ENCODE measurements around the gene CFAP70.

The CFAP70 gene

DNA sequence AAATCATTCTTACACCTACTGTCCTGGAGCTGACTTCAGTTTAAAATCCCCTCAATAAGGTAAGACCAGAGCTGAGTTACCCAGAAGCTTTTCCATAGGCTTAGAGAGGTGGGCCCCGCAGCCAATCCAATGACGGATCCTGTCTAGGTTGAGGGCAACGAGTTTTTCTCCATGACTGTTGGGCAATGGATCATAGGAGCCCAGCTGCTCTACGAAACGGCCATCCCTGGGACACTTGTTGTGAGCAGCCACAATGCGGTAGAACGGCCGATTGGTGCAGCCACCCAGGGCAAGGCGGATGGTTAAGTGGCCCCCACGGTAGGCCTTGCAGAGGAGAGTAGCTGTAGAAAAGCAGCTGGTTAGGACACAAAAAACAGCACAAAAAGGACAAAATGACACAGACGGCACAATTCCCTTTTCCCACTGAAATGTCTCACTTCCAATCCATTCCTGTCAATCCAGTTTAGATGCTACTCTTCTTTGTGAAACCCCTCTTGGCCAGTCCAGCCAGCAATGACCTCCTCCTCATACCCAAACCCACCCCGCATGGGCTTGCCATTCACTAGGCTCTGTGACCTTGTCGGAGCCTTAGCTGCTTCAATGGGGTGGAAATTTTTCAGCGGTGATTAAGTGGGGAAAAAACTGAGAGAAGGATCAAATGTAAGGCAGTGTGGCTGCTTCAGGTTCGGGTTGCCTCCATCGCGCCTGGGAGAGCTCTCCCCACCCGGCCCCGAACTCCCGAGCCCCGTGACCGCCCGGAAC lies 106.8 kb downstream of the CFAP70 start:
- DNase-seq (ENCODE audit: low spot score) = no peak
- TF ChIP-seq, protein P1, sequence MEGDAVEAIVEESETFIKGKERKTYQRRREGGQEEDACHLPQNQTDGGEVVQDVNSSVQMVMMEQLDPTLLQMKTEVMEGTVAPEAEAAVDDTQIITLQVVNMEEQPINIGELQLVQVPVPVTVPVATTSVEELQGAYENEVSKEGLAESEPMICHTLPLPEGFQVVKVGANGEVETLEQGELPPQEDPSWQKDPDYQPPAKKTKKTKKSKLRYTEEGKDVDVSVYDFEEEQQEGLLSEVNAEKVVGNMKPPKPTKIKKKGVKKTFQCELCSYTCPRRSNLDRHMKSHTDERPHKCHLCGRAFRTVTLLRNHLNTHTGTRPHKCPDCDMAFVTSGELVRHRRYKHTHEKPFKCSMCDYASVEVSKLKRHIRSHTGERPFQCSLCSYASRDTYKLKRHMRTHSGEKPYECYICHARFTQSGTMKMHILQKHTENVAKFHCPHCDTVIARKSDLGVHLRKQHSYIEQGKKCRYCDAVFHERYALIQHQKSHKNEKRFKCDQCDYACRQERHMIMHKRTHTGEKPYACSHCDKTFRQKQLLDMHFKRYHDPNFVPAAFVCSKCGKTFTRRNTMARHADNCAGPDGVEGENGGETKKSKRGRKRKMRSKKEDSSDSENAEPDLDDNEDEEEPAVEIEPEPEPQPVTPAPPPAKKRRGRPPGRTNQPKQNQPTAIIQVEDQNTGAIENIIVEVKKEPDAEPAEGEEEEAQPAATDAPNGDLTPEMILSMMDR (IDR thresholded peaks at IDR 0.05; ENCODE audit: extremely low read depth, missing control alignments) = no peak

GRCh38 chr10:73248259-73248724 lies 110.4 kb downstream of the CFAP70 start:
- TF ChIP-seq, protein P1 (IDR thresholded peaks at IDR 0.05; ENCODE audit: extremely low read depth, missing control alignments) = no peak
- no peak for DNase-seq (ENCODE audit: low spot score)

GRCh38 chr10:73247509-73248258 lies 111.0 kb downstream of the CFAP70 start:
- peak; percentile 17 for DNase-seq (ENCODE audit: low spot score)
- TF ChIP-seq, protein P1 (IDR thresholded peaks at IDR 0.05; ENCODE audit: extremely low read depth, missing control alignments) = no peak

GRCh38 chr10:73246646-73247508 lies 111.8 kb downstream of the CFAP70 start, which contains the start of gene DNAJC9:
Gene DNAJC9, minus strand, starts transcription at chr10:73247255. Its CDS starts 66 bp downstream, at chr10:73247189.
- TF ChIP-seq, protein P1 (IDR thresholded peaks at IDR 0.05; ENCODE audit: extremely low read depth, missing control alignments) = no peak
- peak; percentile 91 for DNase-seq (ENCODE audit: low spot score)

DNA sequence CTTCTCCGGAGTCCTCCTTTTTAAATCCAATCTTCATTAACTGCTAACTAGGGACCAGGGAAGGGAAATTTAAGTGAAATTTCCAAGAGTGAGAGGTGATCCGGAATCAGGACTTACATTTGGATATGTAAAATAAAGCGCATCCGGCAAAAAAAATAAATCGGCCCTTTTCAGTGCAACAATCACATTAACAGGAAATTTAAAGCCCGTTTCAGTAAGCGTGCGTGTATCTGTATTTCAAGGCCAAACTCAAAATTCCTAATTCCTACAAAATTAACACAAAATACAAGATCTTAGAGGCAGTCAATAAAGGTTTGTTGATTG lies 112.4 kb downstream of the CFAP70 start:
- TF ChIP-seq, protein P1 (IDR thresholded peaks at IDR 0.05; ENCODE audit: extremely low read depth, missing control alignments) = no peak
- DNase-seq (ENCODE audit: low spot score) = no peak

DNA sequence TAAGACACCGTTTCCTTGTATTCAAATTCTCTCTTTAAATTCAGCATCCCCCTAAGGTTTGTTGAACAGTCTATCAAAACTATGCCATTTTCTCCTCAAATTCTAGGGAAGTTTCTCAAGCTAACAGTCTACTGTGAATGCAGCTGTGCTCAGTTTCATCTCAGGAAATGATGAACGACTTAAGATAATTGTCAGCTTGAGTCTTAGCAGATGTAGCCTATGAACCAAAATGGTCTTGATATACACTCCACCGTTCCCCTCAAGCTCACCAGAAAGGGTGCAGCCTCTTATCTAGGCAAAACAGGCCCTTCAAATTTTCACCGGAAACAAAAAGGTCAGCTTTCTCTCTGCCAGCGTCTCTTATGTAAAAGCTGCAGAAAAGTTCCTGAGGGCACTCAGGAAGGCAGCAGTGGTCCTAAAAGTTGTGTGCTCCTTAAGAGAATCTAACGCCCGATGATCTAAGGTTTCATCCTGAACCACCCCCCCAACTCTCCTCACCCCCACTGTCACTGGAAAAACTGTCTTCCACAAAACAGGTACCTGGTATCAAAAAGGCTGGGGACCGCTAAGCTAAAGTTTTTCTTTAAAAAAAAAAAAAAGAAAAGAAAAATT lies 113.7 kb downstream of the CFAP70 start:
- no peak for DNase-seq (ENCODE audit: low spot score)
- TF ChIP-seq, protein P1 (IDR thresholded peaks at IDR 0.05; ENCODE audit: extremely low read depth, missing control alignments) = no peak

All from GM20000 (cell line).